Sigmoid colon (tissue), 4 donors: ENCODE data around the gene DNHD1.
A peak's percentile ranks its signal among the peaks of the same experiment; 100 is the strongest.

Experiments
- EP300 ChIP-seq, 4 donors: sonication (generic); formaldehyde crosslinking; IDR thresholded peaks; one replicate each; pipeline ENCODE4 v1.6.1; 2017; ENCODE audit warnings: antibody characterized with exemption in 4 of 4
- POLR2A ChIP-seq, 2 donors: fragments of 450-650 bp; IDR thresholded peaks; one replicate each; pipeline ENCODE4 v1.6.1; 2016; ENCODE audit warnings: antibody characterized with exemption in 2 of 2, mild to moderate bottlenecking in 2 of 2, moderate library complexity in 2 of 2
- POLR2AphosphoS5 ChIP-seq, 4 donors: sonication (generic); formaldehyde crosslinking; IDR thresholded peaks; one replicate each; pipeline ENCODE4 v1.6.1; 2017; ENCODE audit warnings: antibody characterized with exemption in 4 of 4
- TF ChIP-seq, protein P1 (sequence below), 4 experiments: fragments of 450-650 bp in 3 of 4; fragments of 200-600 bp in 1 of 4; IDR thresholded peaks; one replicate each; pipeline ENCODE4 v1.5.1; 2016 to 2019; ENCODE audit warnings: antibody characterized with exemption in 4 of 4, mild to moderate bottlenecking in 3 of 4, moderate library complexity in 2 of 4

DNA sequence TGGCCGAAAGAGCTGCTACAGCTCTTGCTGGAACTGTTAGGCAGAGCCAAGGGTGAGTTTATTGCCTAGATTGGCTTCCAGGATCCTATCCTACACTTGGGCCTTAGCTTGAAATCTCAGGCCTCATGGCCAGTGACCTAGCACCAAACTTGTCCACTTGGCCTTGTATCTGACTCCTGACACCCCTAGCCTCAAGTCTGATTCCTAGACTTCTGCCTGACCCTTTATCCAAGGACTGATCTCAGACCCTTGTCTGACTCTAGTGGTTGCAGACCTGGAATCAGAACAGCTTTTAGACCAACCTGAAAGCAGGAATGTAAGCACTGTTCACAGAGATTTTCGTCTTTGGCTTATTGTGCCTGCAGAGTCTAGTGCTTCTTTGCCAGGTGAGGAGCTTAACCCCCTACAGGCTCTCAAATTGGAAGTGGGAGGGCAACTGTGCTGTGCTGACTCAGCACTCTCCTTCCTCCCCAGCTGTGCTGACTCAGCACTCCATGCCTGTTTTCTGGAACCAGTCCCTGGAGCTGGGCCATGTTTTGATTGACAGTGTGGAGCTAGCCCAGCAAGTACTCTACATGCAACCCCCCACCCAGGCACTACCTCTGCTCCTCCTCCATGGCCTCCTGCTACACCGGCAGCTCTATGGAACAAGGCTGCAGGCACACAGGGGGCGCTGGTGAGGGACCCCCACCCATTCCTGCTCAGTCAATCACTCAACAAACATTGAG is 71.3 kb downstream of the DNHD1 start:
- TF ChIP-seq, protein P1, sequence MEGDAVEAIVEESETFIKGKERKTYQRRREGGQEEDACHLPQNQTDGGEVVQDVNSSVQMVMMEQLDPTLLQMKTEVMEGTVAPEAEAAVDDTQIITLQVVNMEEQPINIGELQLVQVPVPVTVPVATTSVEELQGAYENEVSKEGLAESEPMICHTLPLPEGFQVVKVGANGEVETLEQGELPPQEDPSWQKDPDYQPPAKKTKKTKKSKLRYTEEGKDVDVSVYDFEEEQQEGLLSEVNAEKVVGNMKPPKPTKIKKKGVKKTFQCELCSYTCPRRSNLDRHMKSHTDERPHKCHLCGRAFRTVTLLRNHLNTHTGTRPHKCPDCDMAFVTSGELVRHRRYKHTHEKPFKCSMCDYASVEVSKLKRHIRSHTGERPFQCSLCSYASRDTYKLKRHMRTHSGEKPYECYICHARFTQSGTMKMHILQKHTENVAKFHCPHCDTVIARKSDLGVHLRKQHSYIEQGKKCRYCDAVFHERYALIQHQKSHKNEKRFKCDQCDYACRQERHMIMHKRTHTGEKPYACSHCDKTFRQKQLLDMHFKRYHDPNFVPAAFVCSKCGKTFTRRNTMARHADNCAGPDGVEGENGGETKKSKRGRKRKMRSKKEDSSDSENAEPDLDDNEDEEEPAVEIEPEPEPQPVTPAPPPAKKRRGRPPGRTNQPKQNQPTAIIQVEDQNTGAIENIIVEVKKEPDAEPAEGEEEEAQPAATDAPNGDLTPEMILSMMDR (IDR thresholded peaks at IDR 0.05) = no peak
- peak in 2 of 4 donors; percentile 18 to 46 for TF ChIP-seq POLR2AphosphoS5 (IDR thresholded peaks at IDR 0.05)
- no peak for TF ChIP-seq EP300 (IDR thresholded peaks at IDR 0.05)
- TF ChIP-seq POLR2A (IDR thresholded peaks at IDR 0.05) = no peak
